ENCODE measurements around the gene GEMIN4.

- TF ChIP-seq, protein P1, sequence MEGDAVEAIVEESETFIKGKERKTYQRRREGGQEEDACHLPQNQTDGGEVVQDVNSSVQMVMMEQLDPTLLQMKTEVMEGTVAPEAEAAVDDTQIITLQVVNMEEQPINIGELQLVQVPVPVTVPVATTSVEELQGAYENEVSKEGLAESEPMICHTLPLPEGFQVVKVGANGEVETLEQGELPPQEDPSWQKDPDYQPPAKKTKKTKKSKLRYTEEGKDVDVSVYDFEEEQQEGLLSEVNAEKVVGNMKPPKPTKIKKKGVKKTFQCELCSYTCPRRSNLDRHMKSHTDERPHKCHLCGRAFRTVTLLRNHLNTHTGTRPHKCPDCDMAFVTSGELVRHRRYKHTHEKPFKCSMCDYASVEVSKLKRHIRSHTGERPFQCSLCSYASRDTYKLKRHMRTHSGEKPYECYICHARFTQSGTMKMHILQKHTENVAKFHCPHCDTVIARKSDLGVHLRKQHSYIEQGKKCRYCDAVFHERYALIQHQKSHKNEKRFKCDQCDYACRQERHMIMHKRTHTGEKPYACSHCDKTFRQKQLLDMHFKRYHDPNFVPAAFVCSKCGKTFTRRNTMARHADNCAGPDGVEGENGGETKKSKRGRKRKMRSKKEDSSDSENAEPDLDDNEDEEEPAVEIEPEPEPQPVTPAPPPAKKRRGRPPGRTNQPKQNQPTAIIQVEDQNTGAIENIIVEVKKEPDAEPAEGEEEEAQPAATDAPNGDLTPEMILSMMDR (conservative IDR thresholded peaks at IDR 0.05 in 1 of 2, IDR thresholded peaks at IDR 0.05 in 1 of 2; ENCODE audit: extremely low read depth in 1 of 2, insufficient read depth in 1 of 2, low read depth in 1 of 2, low read length in 2 of 2) = no peak
- TF ChIP-seq EZH2 (IDR thresholded peaks at IDR 0.05; ENCODE audit: borderline replicate concordance, low read length) = no peak
These were observed 31.1 kb downstream of the GEMIN4 start for GRCh38 chr17:720706-721539.

Measured in mammary epithelial cell (primary cell).